ENCODE results near the gene DGKD.

- TF ChIP-seq CTCF (IDR thresholded peaks at IDR 0.05; ENCODE audit: low read depth, low read length) (no peak), EZH2phosphoT487 (IDR thresholded peaks at IDR 0.05; ENCODE audit: low read depth) (no peak)
Measured at GRCh38 chr2:233430651-233431050, 76.4 kb downstream of the DGKD start.

Data from OCI-LY3 (cell line).